ENCODE results near the gene SLC34A3.

- TF ChIP-seq POLR2AphosphoS5 (IDR thresholded peaks at IDR 0.05) (peak; percentile 83 to 91), CTCF (IDR thresholded peaks at IDR 0.05) (peak in 1 of 3 experiments; percentile 18)
These were observed 30.1 kb upstream of the SLC34A3 start, which contains the start of gene TPRN for GRCh38 chr9:137200311-137201204.
